ENCODE results near the gene GJA3.

GRCh38 chr13:20141238-20142022 lies 19.4 kb downstream of the GJA3 start:
- TF ChIP-seq CTCF (IDR thresholded peaks at IDR 0.05) (no peak), POLR2A (IDR thresholded peaks at IDR 0.05) (no peak)
